Thoracic aorta (tissue), 2 donors: ENCODE measurements around the gene LINGO1. TPM values are rescaled to one million over a fixed set of nuclear protein-coding genes. Genes with fewer than 3 reads are reported as not detected.

Experiments used
- ATAC-seq: fragments of 150-250 bp; one replicate; pipeline ENCODE4 v1.8.0; 2017; ENCODE audit warnings: low read depth; ENCODE audit not compliant: insufficient number of reproducible peaks, low FRiP score
- DNase-seq: peaks from one replicate; pipeline ENCODE4 v3.0.0-alpha.2; 2020; ENCODE audit warnings: low spot score
- H3K27ac ChIP-seq, 2 donors: fragments of 200-600 bp; sonication (generic); 1 replicate in 1 of 2; 2 replicates in 1 of 2; pipeline ENCODE4 v1.5.1; 2016; ENCODE audit warnings: mild to moderate bottlenecking in 2 of 2, moderate library complexity in 2 of 2
- H3K27me3 ChIP-seq: fragments of 200-600 bp; sonication (generic); replicated peaks from 2 replicates; pipeline ENCODE4 v1.6.0; 2016; ENCODE audit warnings: mild to moderate bottlenecking; ENCODE audit not compliant: insufficient read depth
- H3K36me3 ChIP-seq: fragments of 200-600 bp; sonication (generic); one replicate; pipeline ENCODE4 v1.5.1; 2016
- H3K4me1 ChIP-seq, 2 donors: fragments of 200-600 bp; sonication (generic); 1 replicate in 1 of 2; 2 replicates in 1 of 2; pipeline versions ENCODE4 v1.5.1 to v1.6.0; 2016; ENCODE audit warnings: low read depth in 2 of 2, mild to moderate bottlenecking in 1 of 2; ENCODE audit not compliant: control insufficient read depth in 1 of 2
- H3K4me3 ChIP-seq: fragments of 200-600 bp; sonication (generic); 2 replicates; pipeline ENCODE4 v1.5.1; 2016; ENCODE audit warnings: mild to moderate bottlenecking
- H3K9me3 ChIP-seq: fragments of 200-600 bp; sonication (generic); 2 replicates; pipeline ENCODE4 v1.5.1; 2016
- total RNA-seq, 2 donors: library from RNA; depleted of rRNA; stranded (reverse); fragments of >200 nt; gene quantifications; one replicate each; pipeline versions ENCODE4 v1.1.0 to v1.2.3, GENCODE V29; 2016
- TF ChIP-seq, protein P1 (sequence below): fragments of 200-600 bp; sonication (generic); IDR thresholded peaks from one replicate; pipeline ENCODE4 v1.5.1; 2019; ENCODE audit warnings: antibody characterized with exemption

Gene LINGO1
- total RNA-seq, 2 donors from 2014 or later, result 0.63 to 4.6 TPM

DNA sequence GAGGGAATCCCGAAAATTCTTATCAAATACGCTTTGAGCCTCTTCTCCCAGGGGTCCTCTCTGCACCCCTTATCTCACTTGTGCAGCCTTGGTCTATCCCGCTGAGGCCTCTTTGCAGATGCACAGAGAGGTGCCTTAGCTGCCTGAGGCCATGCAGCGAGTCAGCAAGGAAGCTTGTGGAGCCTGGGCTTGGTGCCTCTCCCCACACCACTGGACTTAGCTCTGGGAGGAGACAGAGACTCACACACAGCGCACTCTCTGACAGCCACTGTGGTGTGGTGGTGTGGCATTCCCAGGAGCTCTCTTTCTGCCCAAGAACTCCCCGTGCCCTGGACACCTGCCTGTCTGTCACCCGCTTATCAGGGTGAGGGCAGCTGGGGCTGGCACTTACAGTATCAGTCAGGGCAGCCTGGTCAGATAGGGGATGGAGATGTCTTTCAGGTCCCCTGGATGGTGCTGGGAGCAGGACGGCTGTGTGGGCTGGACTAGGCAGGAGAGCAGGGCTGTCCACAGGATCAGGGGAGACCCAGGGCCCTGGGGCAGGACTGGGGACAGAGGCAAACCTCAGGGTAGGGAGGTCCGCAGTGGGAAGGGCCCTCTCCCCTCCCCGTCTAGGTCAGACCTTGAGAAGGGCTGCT is 10.2 kb upstream of the LINGO1 start:
- Histone ChIP-seq H3K27me3 (no peaks in the 10 kb centered on the region), H3K4me1 (no peaks in the 10 kb centered on the region), H3K9me3 (no peaks in the 10 kb centered on the region), H3K4me3 (no peak overlapping the region), H3K36me3 (no peaks in the 10 kb centered on the region), H3K27ac (no peak overlapping the region)
- DNase-seq (no peak), ATAC-seq (no peak)
- TF ChIP-seq, protein P1, sequence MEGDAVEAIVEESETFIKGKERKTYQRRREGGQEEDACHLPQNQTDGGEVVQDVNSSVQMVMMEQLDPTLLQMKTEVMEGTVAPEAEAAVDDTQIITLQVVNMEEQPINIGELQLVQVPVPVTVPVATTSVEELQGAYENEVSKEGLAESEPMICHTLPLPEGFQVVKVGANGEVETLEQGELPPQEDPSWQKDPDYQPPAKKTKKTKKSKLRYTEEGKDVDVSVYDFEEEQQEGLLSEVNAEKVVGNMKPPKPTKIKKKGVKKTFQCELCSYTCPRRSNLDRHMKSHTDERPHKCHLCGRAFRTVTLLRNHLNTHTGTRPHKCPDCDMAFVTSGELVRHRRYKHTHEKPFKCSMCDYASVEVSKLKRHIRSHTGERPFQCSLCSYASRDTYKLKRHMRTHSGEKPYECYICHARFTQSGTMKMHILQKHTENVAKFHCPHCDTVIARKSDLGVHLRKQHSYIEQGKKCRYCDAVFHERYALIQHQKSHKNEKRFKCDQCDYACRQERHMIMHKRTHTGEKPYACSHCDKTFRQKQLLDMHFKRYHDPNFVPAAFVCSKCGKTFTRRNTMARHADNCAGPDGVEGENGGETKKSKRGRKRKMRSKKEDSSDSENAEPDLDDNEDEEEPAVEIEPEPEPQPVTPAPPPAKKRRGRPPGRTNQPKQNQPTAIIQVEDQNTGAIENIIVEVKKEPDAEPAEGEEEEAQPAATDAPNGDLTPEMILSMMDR, result no peak

DNA sequence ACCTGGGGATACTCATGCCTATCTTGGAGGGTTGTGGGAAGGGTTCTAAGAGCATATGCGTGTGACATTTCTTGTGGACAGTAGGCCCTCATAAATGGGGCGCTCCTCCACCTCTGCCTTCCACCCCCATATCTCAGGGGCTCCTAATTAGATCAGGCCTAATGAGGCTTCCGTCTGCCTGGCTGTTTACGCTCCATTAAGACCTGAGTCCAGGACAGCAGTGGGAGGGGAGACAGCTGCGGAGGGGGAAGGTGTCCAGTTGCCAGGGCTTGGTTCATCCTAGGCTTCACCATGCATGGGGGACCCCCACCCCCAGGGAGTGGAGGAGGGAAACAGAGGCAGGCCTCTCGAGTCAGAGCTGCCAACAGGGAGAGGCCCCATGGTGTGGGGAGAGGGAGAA is 9.3 kb upstream of the LINGO1 start:
- Histone ChIP-seq H3K27me3 (no peaks in the 10 kb centered on the region), H3K9me3 (no peaks in the 10 kb centered on the region), H3K4me1 (no peaks in the 10 kb centered on the region), H3K36me3 (no peaks in the 10 kb centered on the region), H3K4me3 (no peak overlapping the region), H3K27ac (no peak overlapping the region)
- TF ChIP-seq, protein P1, result no peak
- DNase-seq (no peak), ATAC-seq (no peak)

DNA sequence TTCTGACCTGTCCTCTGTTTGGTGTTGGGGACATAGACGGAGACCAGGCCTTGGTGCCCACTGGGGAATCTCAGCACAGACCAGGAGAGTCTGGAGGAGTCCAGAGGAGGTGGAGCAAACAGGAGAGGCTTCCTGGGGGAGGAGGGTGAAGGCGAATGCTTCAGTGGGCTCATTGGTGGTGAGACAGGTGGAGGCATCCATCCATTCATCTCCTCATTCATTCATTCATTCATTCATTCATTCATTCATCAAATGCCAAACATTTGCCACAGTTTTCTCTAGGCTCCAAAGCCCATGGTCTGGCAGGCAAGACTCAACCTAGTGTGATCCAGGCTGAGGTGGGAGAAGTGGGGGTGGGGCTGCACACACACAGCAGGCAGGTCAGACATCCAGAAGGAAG is 7.9 kb upstream of the LINGO1 start:
- H3K9me3 ChIP-seq, result no peaks in the 10 kb centered on the region
- H3K4me3 ChIP-seq, result no peak overlapping the region
- no peak for DNase-seq
- H3K27me3 ChIP-seq, result no peaks in the 10 kb centered on the region
- H3K27ac ChIP-seq, result no peak overlapping the region
- TF ChIP-seq, protein P1, result no peak
- ATAC-seq, result no peak
- no peaks in the 10 kb centered on the region for H3K4me1 ChIP-seq
- H3K36me3 ChIP-seq, result no peaks in the 10 kb centered on the region

DNA sequence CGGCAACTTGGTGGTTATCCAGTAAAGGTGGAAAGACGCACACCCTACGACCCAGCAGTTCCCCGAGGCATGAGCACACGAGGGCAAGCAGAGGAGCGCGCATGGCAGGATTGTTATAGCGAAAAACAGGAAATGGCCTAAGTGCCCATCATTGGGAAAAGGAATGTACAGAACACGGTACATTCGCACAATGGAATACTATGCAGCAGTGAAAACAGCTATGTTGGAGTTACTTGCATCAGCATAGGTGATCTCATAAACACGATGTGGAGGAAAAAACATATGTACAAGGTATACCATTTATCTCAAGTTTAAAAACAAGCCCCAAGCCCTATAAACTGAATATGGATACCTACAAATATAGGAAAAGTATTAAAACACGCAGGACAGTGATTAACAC is 6.7 kb upstream of the LINGO1 start:
- H3K9me3 ChIP-seq, result no peaks in the 10 kb centered on the region
- DNase-seq, result no peak
- H3K4me3 ChIP-seq, result no peak overlapping the region
- H3K27ac ChIP-seq, result no peak overlapping the region
- no peaks in the 10 kb centered on the region for H3K36me3 ChIP-seq
- ATAC-seq, result no peak
- H3K27me3 ChIP-seq, result no peaks in the 10 kb centered on the region
- H3K4me1 ChIP-seq, result no peaks in the 10 kb centered on the region
- TF ChIP-seq, protein P1, result no peak

DNA sequence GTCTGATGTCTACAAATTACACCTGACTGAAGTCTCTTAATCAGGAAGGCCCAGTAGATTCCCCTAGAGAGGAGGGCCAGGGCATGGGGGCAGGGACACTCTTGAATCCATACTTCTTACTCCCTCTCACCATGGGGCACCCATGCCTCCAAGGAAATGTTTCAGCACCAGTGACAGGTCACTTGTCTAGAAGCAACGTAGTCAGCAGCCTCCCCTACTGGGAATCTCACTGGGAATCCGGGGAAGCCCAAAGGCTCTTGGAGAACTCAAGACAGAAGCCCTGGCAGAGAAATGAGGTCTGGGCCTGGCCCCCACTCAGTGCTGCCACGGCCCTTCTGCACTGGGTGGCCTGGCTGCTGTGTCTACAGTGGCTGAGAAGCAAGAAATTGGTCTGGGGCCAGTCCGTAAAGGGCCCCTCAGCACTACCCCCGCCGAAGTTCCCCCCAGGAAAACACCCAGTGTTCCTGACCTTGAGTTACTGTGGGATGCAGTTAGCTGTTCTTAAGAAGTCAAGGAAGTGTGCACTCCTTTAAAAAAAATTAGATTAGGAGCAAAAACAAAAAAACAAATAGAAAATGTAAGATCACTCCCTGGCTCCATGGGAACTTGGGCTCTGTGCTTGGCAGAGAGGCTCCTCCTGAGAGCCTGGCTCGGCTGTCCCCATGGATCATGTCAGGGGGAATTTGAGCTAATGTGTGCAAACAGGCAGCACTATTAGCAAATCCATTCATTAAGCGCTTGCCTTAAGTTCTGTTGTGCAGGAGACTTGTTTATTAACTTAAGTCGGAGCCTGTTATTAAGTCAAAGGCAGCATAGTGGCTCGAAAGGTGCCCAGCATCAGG is 5.4 kb upstream of the LINGO1 start:
- TF ChIP-seq, protein P1, result no peak
- no peak for ATAC-seq
- H3K4me3 ChIP-seq, result no peak overlapping the region
- peaks cover 3 to 9% of the 10 kb centered on the region in 2 donors for H3K4me1 ChIP-seq
- H3K27me3 ChIP-seq, result peaks cover 6% of the 10 kb centered on the region
- DNase-seq, result no peak
- no peak overlapping the region for H3K27ac ChIP-seq
- no peaks in the 10 kb centered on the region for H3K9me3 ChIP-seq
- H3K36me3 ChIP-seq, result no peaks in the 10 kb centered on the region
